Right forelimb (tissue), 1 donor: Measurements from ENCODE around the gene ZNF263.

ENCODE experiments used
- DNase-seq: peaks from one replicate; pipeline ENCODE4 v3.0.0-alpha.2; 2018

Gene ZNF263

DNA sequence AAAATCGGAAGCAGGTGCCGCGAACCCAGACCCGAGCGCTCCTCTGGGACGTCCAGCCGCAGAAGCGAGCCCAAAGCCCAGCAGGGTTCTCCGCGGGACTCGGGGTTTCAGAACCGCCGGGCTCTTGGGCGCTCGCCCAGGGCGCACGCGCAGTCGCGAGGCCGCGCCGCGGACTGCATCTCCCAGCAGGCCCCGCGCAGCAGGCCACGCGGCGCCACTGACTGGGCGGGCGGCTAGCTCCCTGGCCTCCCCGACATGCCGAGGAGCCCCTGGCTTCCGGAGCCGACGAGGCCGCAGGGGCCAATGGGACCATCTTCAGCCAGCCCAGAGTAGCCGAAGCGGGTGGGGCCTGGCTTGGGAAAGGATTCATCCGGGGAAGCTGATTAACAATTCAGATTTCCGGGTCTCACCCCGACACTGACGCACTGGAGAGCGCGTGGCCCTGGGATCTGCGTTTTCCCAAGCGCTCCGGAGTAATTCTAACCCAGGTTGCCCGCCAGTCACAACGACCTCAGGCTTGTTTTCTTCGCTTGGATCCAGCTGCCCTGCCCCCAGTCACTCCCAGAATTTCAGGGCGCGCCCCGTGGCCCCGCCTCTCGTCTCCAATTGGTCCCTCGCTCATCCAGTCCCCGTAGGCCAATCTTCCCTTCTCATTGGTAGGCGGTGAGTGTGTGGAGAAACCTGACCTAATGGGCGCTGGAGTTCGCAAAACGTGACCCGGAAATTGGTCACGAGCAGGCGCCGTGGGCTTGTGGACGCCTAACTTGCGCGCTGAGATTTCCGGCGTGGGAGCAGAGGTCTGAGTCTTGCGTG lies at the start of gene ZNF263:
TSS of gene ZNF263 (plus strand) at position 762 of the 813 bp plus-strand sequence. CDS start 328 bp downstream, outside the sequence.
- peak; percentile 97 for DNase-seq

DNA sequence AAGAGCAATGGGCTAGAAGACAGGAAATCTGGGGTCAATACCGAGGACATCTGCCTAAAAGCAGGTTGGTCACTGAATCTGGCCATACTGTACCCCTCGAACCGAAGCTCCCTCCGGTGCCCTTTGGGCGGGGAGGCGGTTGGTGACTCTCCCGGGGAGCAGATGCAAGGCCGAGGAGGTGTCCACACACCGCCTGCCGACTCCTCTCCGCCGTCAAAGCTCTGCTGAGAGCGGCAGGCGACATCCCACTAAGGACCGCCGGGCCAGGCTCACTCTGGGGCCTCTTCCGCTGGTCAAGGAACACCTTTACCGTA lies 48.8 kb upstream of the ZNF263 start:
- no peak for DNase-seq

DNA sequence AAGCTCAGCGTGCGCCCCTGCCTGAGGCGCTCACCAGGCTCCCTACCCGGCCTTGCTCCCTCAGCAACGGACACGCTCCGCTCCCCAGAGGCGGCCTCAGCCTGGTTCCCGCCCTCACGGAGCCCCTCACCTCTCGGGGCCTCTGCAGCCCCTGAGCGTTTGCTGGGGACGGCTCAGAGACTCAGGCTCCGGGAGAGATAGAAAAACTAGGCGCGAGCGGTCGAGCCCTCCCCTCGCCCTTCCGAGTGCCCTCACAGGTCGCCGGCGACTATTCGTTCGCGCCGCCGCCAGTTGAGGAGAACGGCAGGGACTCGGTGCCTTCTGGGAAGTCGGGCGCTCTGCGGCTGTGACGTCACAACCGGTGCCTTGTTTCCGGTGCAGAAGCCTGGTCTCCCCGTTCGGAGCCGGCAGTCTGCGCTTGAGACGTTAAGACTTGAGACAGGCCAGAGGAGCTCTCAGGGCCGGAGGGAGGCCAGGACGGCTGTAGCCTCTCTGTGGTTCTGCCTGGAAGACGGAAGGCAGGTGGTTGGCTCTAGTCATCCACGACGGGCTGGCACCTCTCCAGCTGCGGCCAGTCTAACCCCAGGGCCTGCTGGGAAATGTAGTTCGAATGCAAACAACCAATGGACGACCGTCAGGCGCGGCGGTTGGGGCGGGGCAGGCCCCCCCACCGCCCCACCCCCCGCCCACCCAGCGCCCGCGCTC lies 48.3 kb upstream of the ZNF263 start, which contains the start of gene ZNF200:
TSS of gene ZNF200 (minus strand) at position 302 of the 705 bp plus-strand sequence. CDS start 1,403 bp downstream, outside the sequence.
- DNase-seq = peak; percentile 97

DNA sequence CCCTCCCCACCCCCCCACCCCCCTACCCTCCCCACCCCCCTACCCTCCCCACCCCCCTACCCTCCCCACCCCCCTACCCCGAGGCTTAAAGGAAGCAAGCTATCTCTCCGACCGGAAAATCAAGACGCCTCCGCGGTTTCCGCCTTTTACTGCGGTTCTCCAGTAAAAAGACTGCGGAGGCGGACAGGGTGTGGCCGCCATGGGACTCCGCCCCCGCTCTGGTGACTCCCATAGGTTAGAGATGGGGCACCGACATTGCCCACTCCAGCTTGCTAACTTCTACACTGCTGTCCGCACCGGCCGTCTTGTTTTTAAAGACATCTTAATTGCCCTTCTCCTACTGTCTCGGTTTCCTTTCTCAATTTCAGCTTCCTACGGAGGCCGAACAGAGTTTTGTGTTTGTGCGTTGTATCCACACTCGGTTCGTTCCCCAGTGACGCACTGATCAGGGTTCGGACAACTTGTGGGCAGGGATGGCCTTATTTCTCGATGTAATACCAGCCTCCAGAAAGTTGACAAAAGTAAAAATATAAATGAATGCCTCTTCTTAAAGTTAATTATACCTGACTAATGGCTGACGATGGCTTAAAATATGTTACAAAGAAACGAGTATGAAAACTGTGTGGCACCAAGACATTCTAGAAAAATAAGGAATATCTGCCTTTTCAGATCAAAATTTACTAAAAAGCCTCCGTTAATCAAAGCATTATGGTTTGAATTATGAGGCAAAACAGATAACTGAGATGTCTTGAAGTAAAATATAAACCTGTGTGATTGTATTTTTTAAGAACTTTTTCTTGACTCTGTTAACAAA lies 47.2 kb upstream of the ZNF263 start:
- DNase-seq = no peak

DNA sequence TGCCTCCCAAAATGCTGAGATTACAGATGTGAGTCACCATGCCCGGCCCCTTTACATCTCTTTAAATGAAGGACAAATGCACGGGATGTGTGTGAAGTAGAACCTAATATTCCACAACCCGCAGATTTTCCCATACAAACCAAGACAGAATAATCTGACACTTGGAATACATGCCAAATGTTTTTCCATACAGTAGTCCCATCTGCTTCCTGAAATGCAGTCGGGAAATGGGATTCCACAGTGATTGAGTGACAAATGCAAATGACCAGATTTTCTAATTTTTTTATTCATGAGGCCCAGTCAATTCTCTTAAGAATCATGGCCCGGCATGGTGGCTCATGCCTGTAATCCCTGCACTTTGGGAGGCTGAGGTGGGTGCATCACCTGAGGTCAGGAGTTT lies 41.5 kb upstream of the ZNF263 start:
- DNase-seq = no peak

DNA sequence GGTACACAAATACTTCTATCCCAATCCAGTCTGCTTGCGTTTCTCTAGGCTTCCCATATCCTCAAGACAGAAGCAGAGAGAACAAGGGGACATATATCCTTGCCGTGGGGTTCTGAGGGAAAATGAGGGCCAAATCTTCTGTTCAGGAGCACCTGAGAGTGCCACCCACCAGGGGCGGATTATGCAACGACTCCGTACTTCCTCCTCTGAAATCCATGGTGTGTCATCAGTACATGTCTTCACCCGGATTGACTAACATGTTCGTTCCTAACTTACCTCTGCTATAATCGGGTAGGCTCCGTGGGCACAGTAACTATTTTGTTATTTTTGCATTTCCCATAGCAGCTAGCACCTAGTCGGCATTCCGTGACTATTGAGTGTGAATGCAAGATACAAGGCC lies 40.6 kb upstream of the ZNF263 start:
- DNase-seq = no peak

DNA sequence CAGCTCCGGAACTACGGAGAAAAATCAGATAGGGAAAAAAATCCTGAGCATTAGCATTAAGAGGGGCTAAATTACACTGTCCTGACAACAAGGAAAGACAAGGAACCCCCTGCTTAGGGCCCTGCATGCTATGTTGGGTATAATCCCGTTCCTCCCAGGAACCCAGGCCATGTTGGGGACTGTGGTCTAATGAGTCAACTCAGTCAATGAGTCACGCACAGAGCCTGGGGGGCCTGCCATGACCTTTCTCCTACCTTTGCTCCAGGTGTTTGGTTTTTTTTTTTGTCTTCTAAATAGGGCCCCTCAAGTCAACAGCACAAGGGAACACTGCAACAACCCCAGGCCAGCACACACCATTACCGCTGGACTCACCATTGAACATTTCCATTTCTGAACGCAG lies 39.4 kb upstream of the ZNF263 start:
- DNase-seq = no peak

DNA sequence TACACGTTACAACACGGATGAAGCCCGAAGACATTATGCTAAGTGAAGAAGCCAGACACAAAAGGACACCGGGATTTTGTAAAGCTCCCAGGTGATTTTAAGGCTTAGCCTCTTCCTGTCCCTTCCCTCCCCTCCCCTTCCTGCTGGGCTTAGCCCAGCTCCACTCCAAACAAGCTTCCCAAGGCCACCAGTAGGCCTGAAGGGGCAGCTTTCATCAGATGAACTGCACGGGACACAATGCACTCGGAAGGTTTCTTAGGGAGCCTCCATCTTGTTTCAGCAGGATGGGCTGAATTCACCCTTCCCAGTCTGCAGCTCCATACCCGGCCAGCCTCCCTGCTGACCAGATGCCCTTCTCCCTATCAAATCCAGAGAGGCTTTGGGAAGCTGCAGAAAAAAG lies 37.3 kb upstream of the ZNF263 start:
- no peak for DNase-seq

DNA sequence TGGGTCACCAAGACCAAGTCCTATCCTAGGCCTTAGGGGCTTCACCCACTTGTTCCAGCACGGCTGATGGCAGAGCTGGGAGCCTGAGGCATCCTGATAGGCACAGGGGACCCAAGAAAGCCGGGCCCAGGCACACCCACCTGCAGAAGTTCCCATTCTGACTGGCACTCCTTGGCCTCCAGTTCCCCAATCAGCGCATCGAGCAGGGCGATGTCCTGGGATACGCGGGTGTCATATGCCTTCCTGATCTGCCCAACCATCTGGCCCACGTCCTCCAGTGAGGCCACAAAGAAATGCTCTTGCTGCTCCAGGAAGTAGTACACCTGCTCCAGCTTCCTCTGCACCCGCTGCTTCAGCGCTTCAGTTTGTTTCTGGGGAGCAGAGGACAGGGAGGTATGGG lies 36.4 kb upstream of the ZNF263 start:
- DNase-seq = no peak

DNA sequence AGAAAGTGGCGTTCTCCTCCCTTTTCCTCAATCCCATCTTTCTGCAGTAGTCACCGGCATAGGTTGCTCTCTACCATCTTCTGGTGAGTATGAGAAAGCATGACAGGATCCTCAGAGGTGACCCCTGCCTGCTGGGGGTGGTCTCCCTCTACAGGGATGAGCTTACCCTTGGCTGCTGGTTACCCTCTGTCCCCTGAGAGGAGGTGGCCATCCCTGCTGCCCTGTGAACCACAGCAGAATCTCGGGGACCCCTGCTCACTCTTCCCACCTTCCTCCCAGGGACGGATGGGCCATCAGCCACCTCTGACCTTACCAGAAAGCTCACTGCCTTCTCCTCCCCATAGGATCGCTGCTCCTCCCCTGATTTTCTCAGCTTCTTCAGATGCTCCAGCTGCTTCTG lies 34.7 kb upstream of the ZNF263 start:
- DNase-seq = no peak

DNA sequence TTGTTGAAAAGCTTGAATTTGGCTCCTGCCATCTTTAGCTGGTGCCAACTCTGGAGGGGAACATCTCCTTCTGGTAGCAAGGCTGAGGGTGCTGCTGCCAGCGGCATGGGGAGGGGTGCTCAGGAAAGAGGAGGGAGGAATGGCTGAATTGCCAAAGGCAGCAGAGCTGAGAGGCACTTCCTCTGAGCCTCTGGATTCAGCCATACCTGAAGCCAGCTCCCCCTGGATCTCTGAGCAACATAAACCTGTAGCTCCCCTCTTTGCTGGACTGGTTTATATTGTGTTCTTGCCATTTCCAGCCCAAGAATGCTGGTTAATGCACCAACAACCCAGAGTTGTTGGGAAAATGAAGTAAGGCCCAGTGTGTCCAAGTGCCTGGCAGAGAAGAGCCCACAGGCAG lies 34.3 kb upstream of the ZNF263 start:
- DNase-seq = no peak

DNA sequence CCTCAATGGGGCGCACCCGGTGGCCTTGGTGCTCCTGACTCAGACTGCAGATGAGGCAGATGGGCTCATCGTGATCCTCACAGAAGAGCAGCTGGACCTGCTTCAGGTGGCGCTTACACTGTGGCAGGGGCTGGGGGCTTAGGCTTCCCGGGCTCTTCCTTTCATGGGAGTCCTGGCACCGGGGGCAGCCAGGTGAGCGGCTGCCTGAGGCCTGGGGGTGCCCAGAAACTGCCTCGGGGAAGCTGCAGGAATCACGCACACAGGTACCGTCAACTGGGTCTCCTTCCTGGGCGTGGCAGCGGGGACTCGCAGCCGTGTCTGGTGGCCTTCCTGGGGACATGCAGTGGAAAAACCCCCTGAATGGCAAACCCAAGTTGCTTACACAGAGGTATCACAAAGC lies 33.8 kb upstream of the ZNF263 start:
- no peak for DNase-seq

DNA sequence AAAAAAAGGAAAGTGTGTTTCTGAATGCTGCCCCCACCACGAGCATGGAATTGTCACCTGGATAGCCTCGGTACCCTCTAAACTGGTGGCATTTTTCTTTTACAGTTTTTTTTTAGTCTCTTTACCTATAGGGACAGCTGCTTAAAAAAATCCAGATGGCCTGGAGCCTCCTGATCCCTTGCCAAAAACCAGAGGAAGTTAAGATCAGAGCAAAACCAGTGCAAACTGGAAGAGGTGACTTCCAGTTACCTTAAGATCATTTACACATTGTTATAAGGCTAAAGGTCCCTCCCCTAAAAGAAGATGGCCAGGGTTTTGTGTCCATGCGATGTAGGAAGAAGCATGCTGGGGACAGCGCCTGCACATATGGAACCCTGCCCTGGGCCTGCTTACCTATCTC lies 30.3 kb upstream of the ZNF263 start:
- DNase-seq = no peak

DNA sequence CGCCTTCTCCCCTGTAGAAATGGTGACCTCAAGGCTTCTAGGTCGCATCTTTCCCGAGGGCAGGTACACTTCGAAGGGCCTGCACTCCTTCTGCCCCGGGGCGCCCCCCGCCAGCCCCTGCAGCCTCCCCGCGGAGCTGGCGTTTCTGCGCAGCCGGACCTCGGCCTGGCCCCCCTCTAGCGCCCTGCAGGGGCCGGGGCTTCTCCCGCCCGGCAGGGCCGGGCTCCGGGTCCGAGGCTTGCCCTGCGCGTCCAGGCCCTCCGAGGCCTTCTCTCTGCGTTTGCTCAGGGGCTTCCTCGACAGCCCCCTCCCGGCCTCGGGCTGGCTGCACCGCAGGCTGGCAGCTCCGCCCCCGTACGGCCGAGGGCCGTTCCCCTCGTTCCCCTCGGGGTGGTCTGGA lies 29.0 kb upstream of the ZNF263 start:
- DNase-seq = peak; percentile 10

DNA sequence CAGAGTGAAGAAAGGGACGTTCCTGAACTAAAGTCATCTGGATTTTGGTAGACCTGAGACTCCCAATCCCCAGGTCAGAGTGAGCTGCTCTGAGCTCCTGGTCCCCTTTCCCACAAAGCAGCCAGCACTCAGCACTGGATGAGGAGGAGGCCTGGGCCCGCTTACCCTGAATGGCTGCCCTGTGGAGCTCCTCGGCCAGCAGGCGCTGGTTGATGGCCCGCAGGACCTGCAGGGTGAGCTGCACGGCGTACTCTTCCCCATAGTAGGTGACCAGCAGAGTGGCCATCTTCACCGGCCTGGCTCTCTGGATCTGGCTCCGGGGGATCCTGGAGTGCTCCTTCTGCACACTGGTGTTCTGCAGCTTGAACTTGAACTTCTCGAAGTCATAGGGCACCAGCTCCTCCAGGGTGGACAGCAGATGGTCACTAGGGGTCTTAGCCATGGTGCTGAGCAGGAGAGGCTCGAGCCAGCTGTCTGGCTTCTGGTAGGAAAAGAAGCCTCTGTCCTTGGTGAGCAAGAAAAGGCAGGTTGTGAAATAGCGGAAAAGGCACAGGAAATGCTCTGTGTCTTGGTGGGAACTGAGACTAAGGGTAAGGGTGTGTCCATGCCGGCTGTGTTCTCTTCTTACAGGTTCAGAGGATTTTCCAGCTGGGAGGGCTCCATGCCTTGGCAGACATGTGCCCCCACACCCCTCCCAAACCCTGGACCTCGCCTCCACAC lies 27.0 kb upstream of the ZNF263 start, which contains the start of gene MEFV:
TSS of gene MEFV (minus strand) at position 488 of the 720 bp plus-strand sequence. CDS start at position 442, 46 bp downstream.
- no peak for DNase-seq

DNA sequence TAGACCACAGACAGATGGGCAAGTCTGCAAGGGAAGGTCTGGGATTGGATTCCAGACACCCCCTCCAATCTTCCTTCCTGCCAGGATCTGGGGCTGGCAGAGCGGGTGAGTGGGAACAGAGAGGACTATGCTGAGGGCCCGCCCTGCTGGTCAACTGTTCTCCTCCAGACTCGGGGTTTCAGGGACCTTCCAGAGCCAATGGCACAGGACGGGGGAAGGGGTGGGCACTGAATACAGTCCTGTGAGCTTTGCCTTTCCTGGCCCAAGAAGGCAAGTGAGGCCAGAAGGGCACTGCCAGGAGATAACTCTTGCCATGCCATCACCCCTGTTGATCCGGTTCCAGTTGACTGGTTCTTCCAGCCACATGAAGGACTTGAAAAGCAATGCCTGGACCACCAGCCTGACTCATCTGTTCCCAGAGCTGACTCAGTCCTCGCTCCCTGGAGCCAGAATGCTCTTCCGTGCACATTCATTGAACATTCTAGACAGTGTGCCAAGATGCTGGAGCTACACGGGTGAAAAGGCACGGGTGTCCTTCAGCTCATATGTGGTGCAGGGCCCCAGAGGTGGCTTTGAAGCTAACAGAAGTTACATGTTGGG lies 26.3 kb upstream of the ZNF263 start:
- DNase-seq = no peak

DNA sequence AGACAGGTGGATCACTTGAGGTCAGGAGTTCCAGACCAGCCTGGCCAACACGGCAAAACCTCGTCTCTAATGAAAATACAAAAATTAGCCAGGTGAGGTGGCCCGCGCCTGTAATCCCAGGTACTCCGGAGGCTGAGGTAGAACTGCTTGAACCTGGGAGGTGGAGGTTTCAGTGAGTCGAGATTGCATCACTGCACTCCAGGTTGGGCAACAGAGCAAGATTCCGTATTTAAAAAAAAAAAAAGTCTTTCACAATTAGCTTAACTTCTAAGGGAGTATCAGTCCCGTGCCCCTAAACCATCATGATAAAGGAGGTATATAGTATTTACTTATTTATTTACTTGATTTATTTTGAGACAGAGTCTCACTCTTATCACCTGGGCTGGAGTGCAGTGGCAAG lies 23.5 kb upstream of the ZNF263 start:
- DNase-seq = no peak

DNA sequence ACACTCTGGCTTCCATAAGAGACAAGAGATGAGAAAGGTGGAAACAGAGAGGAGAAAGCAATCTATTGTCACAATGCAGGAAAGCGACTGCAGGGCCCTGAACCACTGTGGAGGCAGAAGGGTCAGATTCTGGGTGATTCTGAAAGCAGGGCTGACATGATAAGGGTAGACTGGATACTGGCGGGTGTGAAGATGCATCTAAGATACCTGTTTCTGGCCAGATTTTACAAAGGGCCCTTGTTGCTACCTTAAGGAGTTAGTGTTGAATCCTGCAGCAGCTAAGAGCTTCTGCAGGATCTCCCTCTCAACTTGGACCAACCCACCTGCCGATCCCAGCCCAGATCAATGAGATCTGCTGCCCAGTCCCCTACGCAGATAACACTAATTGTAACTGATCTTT lies 20.8 kb upstream of the ZNF263 start:
- DNase-seq = no peak

DNA sequence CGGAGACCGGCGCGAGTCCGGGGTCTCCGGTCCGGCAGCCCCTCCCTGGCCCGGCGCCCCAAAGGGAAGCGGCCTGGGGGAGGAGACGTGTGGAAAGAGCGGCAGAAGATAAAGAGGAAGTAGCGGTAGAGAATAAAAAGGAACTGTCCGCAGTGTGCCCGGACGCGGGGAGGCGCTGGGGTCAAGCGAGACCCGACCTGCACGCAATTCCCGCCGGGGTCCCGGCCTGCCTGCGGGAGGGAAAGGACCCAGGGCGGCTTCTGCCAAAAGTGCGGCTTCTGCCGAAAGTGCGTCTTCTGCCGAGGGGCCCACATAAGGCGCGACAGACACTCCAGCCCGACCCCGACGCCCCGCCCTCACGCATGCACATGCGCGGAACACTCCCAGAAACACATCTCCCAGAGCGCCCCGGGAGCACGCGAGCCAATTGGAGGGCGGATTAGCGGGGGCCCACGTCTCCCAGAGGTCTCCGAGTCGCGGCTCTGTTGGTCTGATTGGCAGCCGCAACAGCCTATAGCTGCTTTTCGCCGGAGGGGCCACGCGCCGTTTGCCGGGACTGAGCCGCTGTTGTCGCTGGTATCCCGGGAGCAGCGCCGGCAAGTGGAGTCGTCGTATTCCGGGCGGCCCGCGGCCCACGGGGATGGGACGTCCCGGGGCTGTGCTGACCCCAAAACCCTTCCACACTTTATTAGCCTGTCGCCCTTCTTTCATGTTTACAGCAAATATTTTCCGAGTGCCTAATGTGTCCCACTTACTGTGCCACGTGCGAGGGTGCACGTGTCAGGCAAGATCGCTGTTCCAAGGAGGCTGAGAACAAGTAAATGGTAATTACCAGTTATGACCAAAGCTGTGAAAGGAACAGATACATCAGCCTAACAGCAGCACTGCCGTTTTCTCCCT lies 18.9 kb upstream of the ZNF263 start:
- DNase-seq = peak; percentile 99

DNA sequence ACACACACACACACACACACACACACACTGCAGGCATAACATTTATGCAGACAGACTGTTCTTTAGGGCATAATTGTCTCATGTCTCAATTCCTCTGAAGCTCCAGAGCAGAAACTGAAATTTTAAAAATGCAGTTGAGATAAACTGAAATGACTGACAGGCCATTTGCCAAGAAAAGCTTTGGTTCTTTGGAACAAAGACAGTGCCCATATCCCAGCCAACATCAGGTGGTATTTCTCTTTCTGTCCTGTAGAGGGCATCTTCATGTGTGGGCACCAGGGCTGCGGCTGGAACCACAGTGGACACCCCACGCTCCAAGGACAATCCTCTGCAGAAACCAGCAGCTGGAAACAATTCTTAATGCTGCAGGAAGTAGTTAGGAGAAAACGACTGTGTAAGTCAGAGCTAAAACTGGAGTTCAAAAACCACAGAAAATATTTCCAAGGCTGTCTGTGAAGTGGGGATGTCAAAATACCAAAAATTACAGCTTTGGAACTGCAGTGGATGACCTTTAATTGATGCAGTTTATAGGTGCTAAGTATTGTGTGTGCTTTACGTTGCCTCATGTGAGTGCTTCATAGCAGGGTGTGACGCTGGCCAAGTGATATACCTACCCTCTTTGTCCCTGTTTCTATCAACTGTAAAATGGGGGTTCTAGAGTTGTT lies 16.3 kb upstream of the ZNF263 start:
- peak; percentile 55 for DNase-seq

DNA sequence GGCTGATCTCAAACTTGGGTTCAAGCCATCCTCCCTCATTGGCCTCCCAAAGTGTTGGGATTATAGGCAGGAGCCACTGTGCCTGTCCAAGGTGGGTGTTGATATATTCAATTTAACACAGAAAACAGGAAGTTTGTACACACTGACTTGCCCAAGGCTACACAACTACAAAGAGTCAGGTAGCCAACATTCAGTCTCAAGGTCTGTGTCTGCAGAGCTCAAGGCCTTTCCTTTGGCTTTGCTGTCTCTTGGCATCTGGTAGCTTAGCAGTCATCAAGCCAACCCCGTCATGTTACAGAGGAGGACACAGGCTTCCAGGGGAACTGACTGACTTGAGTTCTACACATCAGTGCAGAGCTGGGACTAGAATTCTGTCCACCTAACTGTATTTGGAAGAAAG lies 15.0 kb upstream of the ZNF263 start:
- peak; percentile 12 for DNase-seq
